H9 (cell line): ENCODE measurements around the gene PLXNA4. TPM values are rescaled to one million over a fixed set of nuclear protein-coding genes. Genes with fewer than 3 reads are reported as not detected.

Source experiments
- DNase-seq: peaks from one replicate; pipeline ENCODE4 v3.0.0-alpha.2; 2017
- H2AFZ ChIP-seq: one replicate; pipeline ENCODE4 v1.6.1; 2013; ENCODE audit warnings: mild to moderate bottlenecking, low read length, control low read depth, moderate library complexity
- H2AK5ac ChIP-seq: 2 replicates; pipeline ENCODE4 v1.6.1; 2013; ENCODE audit warnings: low read length, control low read depth, mixed read lengths; ENCODE audit not compliant: insufficient read length
- H2BK120ac ChIP-seq: one replicate; pipeline ENCODE4 v1.6.1; 2013; ENCODE audit warnings: low read depth, mild to moderate bottlenecking, low read length, control low read depth, inconsistent platforms; ENCODE audit not compliant: poor library complexity, severe bottlenecking
- H2BK12ac ChIP-seq: 2 replicates; pipeline ENCODE4 v1.6.1; 2013; ENCODE audit warnings: low read length, control low read depth, mixed read lengths, low read depth; ENCODE audit not compliant: insufficient read length
- H2BK15ac ChIP-seq: 2 replicates; pipeline ENCODE4 v1.6.1; 2013; ENCODE audit warnings: low read depth, low read length, control low read depth
- H2BK20ac ChIP-seq: one replicate; pipeline ENCODE4 v1.6.1; 2013; ENCODE audit warnings: low read depth, mild to moderate bottlenecking, low read length, control low read depth, inconsistent platforms; ENCODE audit not compliant: poor library complexity, severe bottlenecking
- H2BK5ac ChIP-seq: 2 replicates; pipeline ENCODE4 v1.6.1; 2013; ENCODE audit warnings: low read length, control low read depth, mixed read lengths; ENCODE audit not compliant: insufficient read length
- H3K14ac ChIP-seq: 2 replicates; pipeline ENCODE4 v1.6.1; 2013; ENCODE audit warnings: low read length, control low read depth; ENCODE audit not compliant: insufficient read depth
- H3K18ac ChIP-seq: 2 replicates; pipeline ENCODE4 v1.6.1; 2013; ENCODE audit warnings: low read depth, mild to moderate bottlenecking, mixed read lengths, low read length, control low read depth; ENCODE audit not compliant: insufficient read length
- H3K23ac ChIP-seq: 2 replicates; pipeline ENCODE4 v1.6.1; 2013; ENCODE audit warnings: low read length, control low read depth, mixed read lengths, low read depth; ENCODE audit not compliant: insufficient read length
- H3K23me2 ChIP-seq: 2 replicates; pipeline ENCODE4 v1.6.1; 2013; ENCODE audit warnings: low read depth, mild to moderate bottlenecking, mixed read lengths, low read length, control low read depth; ENCODE audit not compliant: insufficient read length, poor library complexity, severe bottlenecking
- H3K27ac ChIP-seq: 2 replicates; pipeline ENCODE4 v1.5.1; 2013; ENCODE audit warnings: low read length, control low read depth, mixed read lengths, low read depth; ENCODE audit not compliant: insufficient read length
- H3K27me3 ChIP-seq: 2 replicates; pipeline ENCODE4 v1.6.1; 2013; ENCODE audit warnings: low read length, control low read depth, inconsistent platforms; ENCODE audit not compliant: insufficient read depth
- H3K4ac ChIP-seq: 2 replicates; pipeline ENCODE4 v1.6.1; 2013; ENCODE audit warnings: low read depth, mild to moderate bottlenecking, control low read depth, inconsistent platforms, low read length, moderate library complexity
- H3K4me1 ChIP-seq: 2 replicates; pipeline ENCODE4 v1.6.1; 2013; ENCODE audit warnings: low read length, control low read depth, inconsistent platforms; ENCODE audit not compliant: insufficient read depth
- H3K4me2 ChIP-seq: 2 replicates; pipeline ENCODE4 v1.6.1; 2013; ENCODE audit warnings: low read length, control low read depth, mixed read lengths; ENCODE audit not compliant: insufficient read length, insufficient read depth
- H3K56ac ChIP-seq: 2 replicates; pipeline ENCODE4 v1.6.1; 2013; ENCODE audit warnings: low read depth, mild to moderate bottlenecking, mixed read lengths, low read length, control low read depth; ENCODE audit not compliant: insufficient read length
- H3K79me1 ChIP-seq: 2 replicates; pipeline ENCODE4 v1.6.1; 2013; ENCODE audit warnings: low read depth, mild to moderate bottlenecking, moderate library complexity, low read length, control low read depth, inconsistent platforms; ENCODE audit not compliant: insufficient read depth, poor library complexity, severe bottlenecking
- H3K79me2 ChIP-seq: 2 replicates; pipeline ENCODE4 v1.6.1; 2013; ENCODE audit warnings: low read length, control low read depth, inconsistent platforms; ENCODE audit not compliant: insufficient read depth
- H3K9ac ChIP-seq: 2 replicates; pipeline ENCODE4 v1.6.1; 2013; ENCODE audit warnings: low read length, control low read depth, mixed read lengths; ENCODE audit not compliant: insufficient read length; ENCODE audit errors: extremely low read depth
- H3K9me3 ChIP-seq: one replicate; pipeline ENCODE4 v1.6.1; 2013; ENCODE audit warnings: low read depth, low read length, inconsistent platforms; ENCODE audit not compliant: control insufficient read depth
- H3T11ph ChIP-seq: one replicate; pipeline ENCODE4 v1.6.1; 2013; ENCODE audit warnings: mild to moderate bottlenecking, low read length, control low read depth, inconsistent platforms
- H4K20me1 ChIP-seq: one replicate; pipeline ENCODE4 v1.6.1; 2013; ENCODE audit not compliant: control insufficient read depth, insufficient read length, insufficient read depth
- H4K5ac ChIP-seq: 2 replicates; pipeline ENCODE4 v1.6.1; 2013; ENCODE audit warnings: low read depth, mild to moderate bottlenecking, mixed read lengths, low read length, control low read depth; ENCODE audit not compliant: insufficient read length
- H4K8ac ChIP-seq: replicated peaks from 2 replicates; pipeline ENCODE4 v1.6.1; 2013; ENCODE audit warnings: low read length, control low read depth, mixed read lengths, low read depth; ENCODE audit not compliant: insufficient read length
- H4K91ac ChIP-seq: 2 replicates; pipeline ENCODE4 v1.6.1; 2013; ENCODE audit warnings: low read depth, mild to moderate bottlenecking, moderate library complexity, mixed read lengths, low read length, control low read depth; ENCODE audit not compliant: insufficient read length
- H3K27ac Mint-ChIP-seq, 3 experiments: 2 replicates in 2 of 3; 3 replicates in 1 of 3; pipeline ENCODE4 v1.8.0; 2020 to 2021; ENCODE audit warnings: mixed read lengths in 3 of 3, mild to moderate bottlenecking in 1 of 3, moderate library complexity in 1 of 3
- H3K27me3 Mint-ChIP-seq: 2 replicates; pipeline ENCODE4 v1.8.0; 2021; ENCODE audit warnings: low read depth, mild to moderate bottlenecking, moderate library complexity, mixed read lengths
- H3K36me3 Mint-ChIP-seq, 3 experiments: 2 replicates in 2 of 3; 3 replicates in 1 of 3; pipeline ENCODE4 v1.8.0; 2020 to 2021; ENCODE audit warnings: low read depth in 3 of 3, mixed read lengths in 3 of 3; ENCODE audit not compliant: insufficient read depth in 1 of 3
- H3K4me1 Mint-ChIP-seq, 2 experiments: 2 replicates each; pipeline ENCODE4 v1.8.0; 2020; ENCODE audit warnings: mixed read lengths in 2 of 2
- H3K4me3 Mint-ChIP-seq, 2 experiments: 2 replicates in 1 of 2; 3 replicates in 1 of 2; pipeline ENCODE4 v1.8.0; 2020 to 2021; ENCODE audit warnings: mild to moderate bottlenecking in 2 of 2, mixed read lengths in 2 of 2, moderate library complexity in 1 of 2
- H3K9me3 Mint-ChIP-seq, 2 experiments: 2 replicates in 1 of 2; 3 replicates in 1 of 2; pipeline ENCODE4 v1.8.0; 2020; ENCODE audit warnings: mild to moderate bottlenecking in 2 of 2, mixed read lengths in 2 of 2, moderate library complexity in 1 of 2
- WGBS: extraction: QIAGEN DNeasy Blood & Tissue Kit; methylation state at CpG from one replicate; pipeline ENCODE4 v1.1.7; 2013; ENCODE audit warnings: missing lambda C conversion rate, low lambda C conversion rate, mixed read lengths; ENCODE audit not compliant: insufficient read length; ENCODE audit errors: extremely low coverage; 5-methylcytosine and 5-hydroxymethylcytosine counted together
- total RNA-seq: library from RNA; stranded (reverse); gene quantifications from 2 replicates; pipeline ENCODE4 v1.2.1, GENCODE V29; 2021
- TF ChIP-seq, protein P1 (sequence below): fragments of 200-600 bp; sonication (generic); conservative IDR thresholded peaks from 3 replicates; pipeline ENCODE4 v1.8.0; 2021; ENCODE audit warnings: antibody characterized with exemption, mild to moderate bottlenecking

The PLXNA4 gene
- total RNA-seq, 1 experiment from 2014 or later = 0.35 TPM

DNA sequence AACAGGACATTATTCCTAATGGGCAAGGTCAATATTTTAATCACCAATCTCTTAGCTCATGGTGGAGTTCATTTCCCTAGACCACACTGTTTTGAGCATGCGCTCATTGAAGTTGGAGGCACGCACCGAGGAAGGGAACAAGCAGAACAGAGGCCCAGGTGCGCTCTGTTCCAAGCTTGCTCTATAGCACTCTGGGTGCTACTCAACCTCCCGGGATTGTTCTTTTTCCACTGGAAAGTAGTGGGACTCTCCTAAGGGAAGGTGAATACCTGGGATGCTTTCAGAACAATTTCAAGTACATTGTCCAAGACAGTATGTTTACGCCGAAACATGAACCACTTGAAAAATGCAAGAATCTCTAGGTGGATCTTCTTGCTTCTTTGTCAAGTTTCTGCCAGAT is 16.2 kb downstream of the PLXNA4 start:
- WGBS = no CpG with 5 or more reads among the region's 7 CpGs
- H2BK20ac ChIP-seq = no peak overlapping the region
- no peak overlapping the region for H3T11ph ChIP-seq
- no peak overlapping the region for H3K4me2 ChIP-seq
- peaks cover 4 to 23% of the 10 kb centered on the region in 2 experiments; a peak in 4 of 5 replicates for H3K9me3 Mint-ChIP-seq
- no peak overlapping the region for H3K27ac ChIP-seq
- H3K4me1 ChIP-seq = no peaks in the 10 kb centered on the region
- no peak overlapping the region for H3K27ac Mint-ChIP-seq
- no peak overlapping the region for H3K4ac ChIP-seq
- H3K36me3 Mint-ChIP-seq = peaks cover 0 to 3% (median 0%) of the 10 kb centered on the region in 3 experiments; a peak in 3 of 7 replicates
- DNase-seq = no peak
- no peaks in the 10 kb centered on the region for H3K9me3 ChIP-seq
- peaks cover 89% of the 10 kb centered on the region for H3K27me3 Mint-ChIP-seq
- H4K5ac ChIP-seq = no peak overlapping the region
- H3K27me3 ChIP-seq = peaks cover 11% of the 10 kb centered on the region; the same call in 1 of the 2 replicates
- no peak overlapping the region for H2AK5ac ChIP-seq
- H3K9ac ChIP-seq = no peak overlapping the region
- H3K23ac ChIP-seq = no peak overlapping the region
- no peak overlapping the region for H2BK15ac ChIP-seq
- TF ChIP-seq, protein P1, sequence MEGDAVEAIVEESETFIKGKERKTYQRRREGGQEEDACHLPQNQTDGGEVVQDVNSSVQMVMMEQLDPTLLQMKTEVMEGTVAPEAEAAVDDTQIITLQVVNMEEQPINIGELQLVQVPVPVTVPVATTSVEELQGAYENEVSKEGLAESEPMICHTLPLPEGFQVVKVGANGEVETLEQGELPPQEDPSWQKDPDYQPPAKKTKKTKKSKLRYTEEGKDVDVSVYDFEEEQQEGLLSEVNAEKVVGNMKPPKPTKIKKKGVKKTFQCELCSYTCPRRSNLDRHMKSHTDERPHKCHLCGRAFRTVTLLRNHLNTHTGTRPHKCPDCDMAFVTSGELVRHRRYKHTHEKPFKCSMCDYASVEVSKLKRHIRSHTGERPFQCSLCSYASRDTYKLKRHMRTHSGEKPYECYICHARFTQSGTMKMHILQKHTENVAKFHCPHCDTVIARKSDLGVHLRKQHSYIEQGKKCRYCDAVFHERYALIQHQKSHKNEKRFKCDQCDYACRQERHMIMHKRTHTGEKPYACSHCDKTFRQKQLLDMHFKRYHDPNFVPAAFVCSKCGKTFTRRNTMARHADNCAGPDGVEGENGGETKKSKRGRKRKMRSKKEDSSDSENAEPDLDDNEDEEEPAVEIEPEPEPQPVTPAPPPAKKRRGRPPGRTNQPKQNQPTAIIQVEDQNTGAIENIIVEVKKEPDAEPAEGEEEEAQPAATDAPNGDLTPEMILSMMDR = no peak
- H3K79me1 ChIP-seq = no peaks in the 10 kb centered on the region
- H4K20me1 ChIP-seq = no peaks in the 10 kb centered on the region
- H3K4me3 Mint-ChIP-seq = no peak overlapping the region
- no peak overlapping the region for H2BK5ac ChIP-seq
- H3K18ac ChIP-seq = no peak overlapping the region
- H2BK120ac ChIP-seq = no peak overlapping the region
- H3K4me1 Mint-ChIP-seq = peaks cover 9 to 10% of the 10 kb centered on the region in 2 experiments
- H2BK12ac ChIP-seq = no peak overlapping the region
- no peaks in the 10 kb centered on the region for H3K23me2 ChIP-seq
- no peak overlapping the region for H2AFZ ChIP-seq
- no peaks in the 10 kb centered on the region for H3K79me2 ChIP-seq
- H3K56ac ChIP-seq = no peak overlapping the region
- H4K8ac ChIP-seq = no peak overlapping the region
- no peak overlapping the region for H3K14ac ChIP-seq
- no peak overlapping the region for H4K91ac ChIP-seq
